K562 (cell line): Measurements from ENCODE around the gene NTM. TPM values are rescaled to one million over a fixed set of nuclear protein-coding genes. Genes with fewer than 3 reads are reported as not detected.

Source experiments
- ATAC-seq: fragments of 200-7000 bp; cut with Tn5 transposase; 3 replicates; pipeline ENCODE4 v1.9.1; 2020; ENCODE audit warnings: moderate library complexity
- BruUV-seq: library from RNA; stranded (reverse); fragments of 400-500 nt; replicated peaks from 2 replicates; lab custom pipeline; 2021; lab: Mats Ljungman, UMichigan
- CTCF ChIA-PET: fragments of 300-600 bp; formaldehyde crosslinking; extraction: SDS; loops from one replicate; lab custom pipeline; 2021; ENCODE audit warnings: low intra/inter-chr PET ratio; lab: Yijun Ruan, JAX
- POLR2A ChIA-PET: fragments of 300-600, 350-650 bp; sonication (Branson Sonifier 250); formaldehyde crosslinking; extraction: SDS; loops from one replicate; lab custom pipeline; 2021; ENCODE audit warnings: antibody characterized with exemption, inconsistent platforms; lab: Yijun Ruan, JAX
- DNase-seq, 4 experiments: peaks; one replicate each; pipeline versions ENCODE4 v3.0.0 to v3.0.0-alpha.2; 2011 to 2018; ENCODE audit warnings: low spot score in 3 of 4, mixed read lengths in 3 of 4; ENCODE audit errors: extremely low read depth in 1 of 4
- FAIRE-seq: peaks from 2 replicates; lab custom pipeline; 2011; peaks lifted over from hg19 to GRCh38; lab: Jason Lieb, UNC
- H2AFZ ChIP-seq: 2 replicates; pipeline ENCODE4 v1.6.0; 2011; ENCODE audit warnings: low read depth, low read length, control low read depth, inconsistent platforms
- H3K27ac ChIP-seq: fragments of 200-600 bp; 3 replicates; pipeline ENCODE4 v1.8.0; 2011; ENCODE audit warnings: low read depth, mild to moderate bottlenecking, control low read depth, inconsistent platforms, low read length, moderate library complexity, mixed read lengths; ENCODE audit errors: extremely low read depth
- H3K27me3 ChIP-seq, 2 experiments: fragments of 300-600 bp in 1 of 2; 2 replicates in 1 of 2; 3 replicates in 1 of 2; pipeline versions ENCODE4 v1.6.0 to v1.8.0; 2011; ENCODE audit warnings: inconsistent platforms in 2 of 2, low read length in 2 of 2, mild to moderate bottlenecking in 1 of 2, mixed read lengths in 1 of 2, moderate library complexity in 1 of 2; ENCODE audit not compliant: control insufficient read depth in 2 of 2, insufficient read depth in 2 of 2
- H3K36me3 ChIP-seq: fragments of 300-600 bp; 3 replicates; pipeline ENCODE4 v1.8.0; 2011; ENCODE audit warnings: mild to moderate bottlenecking, low read length, inconsistent platforms; ENCODE audit not compliant: control insufficient read depth, insufficient read depth
- H3K4me1 ChIP-seq, 2 experiments: fragments of 200-600 bp in 1 of 2; replicated peaks in 1 of 2; 2 replicates in 1 of 2; 3 replicates in 1 of 2; pipeline versions ENCODE4 v1.5.1 to v1.8.0; 2011; ENCODE audit warnings: inconsistent platforms in 2 of 2, low read length in 2 of 2, mild to moderate bottlenecking in 1 of 2, mixed read lengths in 1 of 2, moderate library complexity in 1 of 2; ENCODE audit not compliant: control insufficient read depth in 2 of 2, insufficient read depth in 2 of 2
- H3K4me2 ChIP-seq: 2 replicates; pipeline ENCODE4 v1.6.1; 2011; ENCODE audit warnings: low read length, control low read depth, inconsistent platforms, mixed read lengths; ENCODE audit not compliant: insufficient read depth
- H3K4me3 ChIP-seq: fragments of 200-600 bp; sonication (generic), shearing (Covaris generic); 2 replicates; pipeline ENCODE4 v1.5.1; 2016; ENCODE audit warnings: control low read depth, inconsistent platforms
- H3K79me2 ChIP-seq: fragments of 200-600 bp; 3 replicates; pipeline ENCODE4 v1.8.0; 2011; ENCODE audit warnings: low read length, inconsistent platforms; ENCODE audit not compliant: control insufficient read depth, insufficient read depth
- H3K9ac ChIP-seq, 2 experiments: 2 replicates each; pipeline versions ENCODE4 v1.6.0 to v1.6.1; 2011; ENCODE audit warnings: low read depth in 2 of 2, low read length in 2 of 2, control low read depth in 1 of 2, inconsistent platforms in 1 of 2, mild to moderate bottlenecking in 1 of 2, mixed read lengths in 1 of 2; ENCODE audit not compliant: insufficient read depth in 1 of 2
- H3K9me1 ChIP-seq: one replicate; pipeline ENCODE4 v1.6.0; 2011; ENCODE audit warnings: inconsistent platforms, mild to moderate bottlenecking, low read length, moderate library complexity; ENCODE audit not compliant: control insufficient read depth, insufficient read depth
- H3K9me3 ChIP-seq: replicated peaks from 2 replicates; pipeline ENCODE4 v1.5.1; 2011; ENCODE audit warnings: low read depth, low read length, inconsistent platforms; ENCODE audit not compliant: control insufficient read depth, insufficient read depth
- H4K20me1 ChIP-seq: replicated peaks from 2 replicates; pipeline ENCODE4 v1.6.1; 2011; ENCODE audit warnings: low read length, inconsistent platforms, mixed read lengths; ENCODE audit not compliant: control insufficient read depth, insufficient read depth
- CEBPG ChIP-seq, 3 experiments: fragments of 200-800 bp in 1 of 3; sonication (Bioruptor generic) in 1 of 3; sonication (generic) in 1 of 3; formaldehyde crosslinking in 1 of 3; IDR thresholded peaks in 2 of 3; conservative IDR thresholded peaks in 1 of 3; 2 replicates each; pipeline versions ENCODE4 v1.6.1 to v1.8.0; 2016 to 2022; ENCODE audit warnings: missing compliant biosample characterization in 2 of 3, missing genetic modification characterization in 2 of 3, mild to moderate bottlenecking in 1 of 3, missing genetic modification reagents in 1 of 3
- CTBP1 ChIP-seq: fragments of 450-650 bp; IDR thresholded peaks from 2 replicates; pipeline ENCODE4 v1.6.1; 2016; ENCODE audit warnings: borderline replicate concordance
- FOXA3 ChIP-seq, 2 experiments: fragments of 450-650 bp in 1 of 2; sonication (generic) in 1 of 2; formaldehyde crosslinking; IDR thresholded peaks in 1 of 2; conservative IDR thresholded peaks in 1 of 2; 2 replicates each; pipeline versions ENCODE4 v1.4.0 to v1.8.0; 2020 to 2022; ENCODE audit warnings: mild to moderate bottlenecking in 2 of 2, missing genetic modification reagents in 1 of 2
- FOXP1 ChIP-seq: sonication (generic); formaldehyde crosslinking; IDR thresholded peaks from 2 replicates; pipeline ENCODE4 v1.8.0; 2022; ENCODE audit warnings: mild to moderate bottlenecking, missing genetic modification reagents
- HDGF ChIP-seq: fragments of 450-650 bp; IDR thresholded peaks from 2 replicates; pipeline ENCODE4 v1.6.1; 2016
- HIVEP1 ChIP-seq: fragments of 250-450 bp; sonication (Bioruptor Pico); IDR thresholded peaks from 2 replicates; pipeline ENCODE4 v1.4.0; 2020; ENCODE audit warnings: mild to moderate bottlenecking
- IRF2 ChIP-seq: sonication (generic); formaldehyde crosslinking; IDR thresholded peaks from 2 replicates; pipeline ENCODE4 v1.8.1; 2022; ENCODE audit warnings: mild to moderate bottlenecking, missing genetic modification reagents
- KLF6 ChIP-seq: fragments of 250-450 bp; sonication (Bioruptor Pico); IDR thresholded peaks from 2 replicates; pipeline ENCODE4 v1.4.0; 2020; ENCODE audit warnings: mild to moderate bottlenecking, moderate library complexity, borderline replicate concordance
- MEIS2 ChIP-seq: fragments of 450-650 bp; IDR thresholded peaks from 2 replicates; pipeline ENCODE4 v1.6.1; 2014; ENCODE audit warnings: mild to moderate bottlenecking; ENCODE audit not compliant: partially characterized antibody
- RBBP5 ChIP-seq: fragments of 200-600 bp; sonication (generic); IDR thresholded peaks from 2 replicates; pipeline ENCODE4 v1.6.1; 2012; ENCODE audit warnings: borderline replicate concordance, mild to moderate bottlenecking, low read length, control low read depth, inconsistent platforms; ENCODE audit not compliant: insufficient read depth, poor library complexity, severe bottlenecking
- ZFX ChIP-seq: sonication (generic); formaldehyde crosslinking; IDR thresholded peaks from 2 replicates; pipeline ENCODE4 v1.8.0; 2022; ENCODE audit warnings: mild to moderate bottlenecking, missing genetic modification reagents, moderate library complexity
- ZNF174 ChIP-seq: fragments of 250-450 bp; sonication (Bioruptor Pico); IDR thresholded peaks from 2 replicates; pipeline ENCODE4 v1.4.0; 2020; ENCODE audit warnings: mild to moderate bottlenecking
- ZNF41 ChIP-seq: fragments of 250-450 bp; sonication (Bioruptor Pico); conservative IDR thresholded peaks from 2 replicates; pipeline ENCODE4 v1.4.0; 2020; ENCODE audit warnings: mild to moderate bottlenecking
- ZNF780A ChIP-seq: fragments of 250-450 bp; sonication (Bioruptor Pico); IDR thresholded peaks from 2 replicates; pipeline ENCODE4 v1.5.0; 2021; ENCODE audit warnings: mild to moderate bottlenecking
- WGBS: fragments of 100-300 bp; shearing (Covaris generic); methylation state at CpG from one replicate; pipeline ENCODE4 v1.1.6; 2016; ENCODE audit warnings: low coverage, mixed read lengths; ENCODE audit not compliant: insufficient coverage; ENCODE audit errors: missing lambda C conversion rate; 5-methylcytosine and 5-hydroxymethylcytosine counted together
- in situ Hi-C: fragments of 300-500 bp; cut with MboI; formaldehyde crosslinking; loops from 4 replicates; pipeline ENCODE4 v1.15.0; 2018; ENCODE audit warnings: inconsistent platforms, mixed read lengths
- intact Hi-C: fragments of 100-400 bp; cut with micrococcal nuclease; formaldehyde crosslinking; loops from 2 replicates; pipeline ENCODE4 v1.14.2; 2022
- polyA plus RNA-seq, 8 experiments: library from polyadenylated mRNA; depleted of rRNA in 4 of 8; stranded (reverse) in 5 of 8; unstranded in 3 of 8; fragments of >200 nt; fragmentation: Nextera tagmentation in 2 of 8; fragmentation: Illumina TruSeq in 1 of 8; extraction: Ambion mirVana in 2 of 8; extraction: Trizol in 1 of 8; gene quantifications; 2 replicates each; pipeline versions ENCODE4 v1.2.1 to v1.2.3, GENCODE V29; 2011 to 2014; ENCODE audit warnings: inconsistent platforms in 1 of 8, missing spikeins in 1 of 8
- total RNA-seq, 7 experiments: library from RNA; depleted of rRNA in 6 of 7; stranded (reverse); fragments of >200 nt in 6 of 7; fragmentation: Illumina TruSeq in 2 of 7; extraction: Trizol in 2 of 7; gene quantifications; 2 replicates each; pipeline versions ENCODE4 v1.2.1 to v1.2.3, GENCODE V29; 2011 to 2021; ENCODE audit warnings: low replicate concordance in 1 of 7
- TF ChIP-seq, protein P1 (sequence below): sonication (generic); formaldehyde crosslinking; IDR thresholded peaks from 2 replicates; pipeline ENCODE4 v1.8.0; 2022; ENCODE audit warnings: mild to moderate bottlenecking, missing genetic modification reagents
- TF ChIP-seq, protein P2 (sequence below): fragments of 450-650 bp; conservative IDR thresholded peaks from 2 replicates; pipeline ENCODE4 v1.6.1; 2016; ENCODE audit warnings: missing genetic modification characterization, low read depth, mild to moderate bottlenecking, missing compliant biosample characterization, moderate library complexity
- TF ChIP-seq, protein P3 (sequence below): fragments of 250-450 bp; sonication (Bioruptor Pico); IDR thresholded peaks from 2 replicates; pipeline ENCODE4 v1.8.0; 2022; ENCODE audit warnings: moderate library complexity, mild to moderate bottlenecking, inconsistent platforms

The NTM gene
- total and polyA plus RNA-seq, 9 of the 15 experiments (the other 6 are each of a cell fraction or from before 2014, with no cell fraction given): not detected

DNA sequence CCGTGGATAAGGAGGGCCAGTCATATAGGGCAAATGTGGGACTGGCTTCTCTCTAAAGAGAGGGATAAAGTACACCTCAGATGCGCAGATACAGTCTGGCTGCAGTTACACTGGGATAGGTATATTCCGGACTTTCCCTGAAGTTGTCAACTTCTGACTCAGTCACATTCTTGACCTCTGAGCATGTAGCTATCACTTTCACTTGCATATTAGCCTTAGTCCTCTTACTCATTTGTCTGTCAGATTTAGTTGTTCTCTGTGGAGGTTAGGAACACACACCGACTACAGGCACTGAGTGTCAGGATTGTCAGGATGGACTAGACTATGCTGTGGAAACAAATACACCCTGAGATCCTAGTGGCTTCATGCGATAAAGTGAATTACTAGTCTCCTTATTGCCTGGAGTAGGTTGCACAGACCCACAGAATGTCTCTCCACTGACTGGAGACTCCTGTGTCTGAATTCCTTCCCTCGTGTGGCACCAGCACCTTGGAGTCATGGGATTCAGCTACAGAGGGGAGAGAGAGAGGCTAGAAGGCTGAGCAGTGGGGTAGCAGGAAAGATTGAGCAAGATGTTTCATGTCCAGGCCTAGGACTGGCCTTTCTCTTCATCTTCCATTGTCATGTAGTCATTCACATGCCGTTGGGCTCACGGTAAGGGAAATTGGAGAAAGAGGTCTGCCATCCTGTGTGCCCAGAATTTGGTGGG, 654.3 kb downstream of the NTM start:
- in situ Hi-C loops: no loop called here
- no peak for ATAC-seq
- H3K9me3 ChIP-seq: no peaks in the 10 kb centered on the region; the same call in 1 of the 2 replicates
- H3K79me2 ChIP-seq: no peaks in the 10 kb centered on the region
- H2AFZ ChIP-seq: no peak overlapping the region
- BruUV-seq: no TSS peak
- H3K4me3 ChIP-seq: no peak overlapping the region
- no peak for DNase-seq
- POLR2A ChIA-PET: no interaction called here
- no peak overlapping the region for H3K27ac ChIP-seq
- CTCF ChIA-PET: no interaction called here
- intact Hi-C loops: loop anchor here (5.0 kb wide), 1 partner anchor 332 kb away; no protein-coding TSS in a partner anchor
- no peaks in the 10 kb centered on the region for H3K4me1 ChIP-seq
- no peaks in the 10 kb centered on the region for H3K9me1 ChIP-seq
- no peak overlapping the region for H3K4me2 ChIP-seq
- no peak for FAIRE-seq
- H3K9ac ChIP-seq: no peak overlapping the region
- no peaks in the 10 kb centered on the region for H3K36me3 ChIP-seq
- WGBS: 3% methylated on average over 8 of the region's 8 CpGs
- no peaks in the 10 kb centered on the region for H4K20me1 ChIP-seq
- H3K27me3 ChIP-seq: no peaks in the 10 kb centered on the region
- TF ChIP-seq KLF6 (CRISPR knock-in tag) (no peak), CEBPG (CRISPR knock-in tag; IDR thresholded peaks at IDR 0.05) (no peak), CEBPG (tag; conservative IDR thresholded peaks at IDR 0.05 in 1 of 2, IDR thresholded peaks at IDR 0.05 in 1 of 2) (no peak), IRF2 (CRISPR knock-in tag) (no peak), ZNF41 (CRISPR knock-in tag) (no peak), HDGF (no peak), FOXA3 (CRISPR knock-in tag; conservative IDR thresholded peaks at IDR 0.05 in 1 of 2, IDR thresholded peaks at IDR 0.05 in 1 of 2) (no peak), ZFX (CRISPR knock-in tag) (no peak), MEIS2 (no peak), HIVEP1 (CRISPR knock-in tag) (no peak), RBBP5 (no peak), CTBP1 (no peak), FOXP1 (CRISPR knock-in tag) (no peak), ZNF780A (CRISPR knock-in tag) (no peak), ZNF174 (no peak)
- TF ChIP-seq, protein P1, sequence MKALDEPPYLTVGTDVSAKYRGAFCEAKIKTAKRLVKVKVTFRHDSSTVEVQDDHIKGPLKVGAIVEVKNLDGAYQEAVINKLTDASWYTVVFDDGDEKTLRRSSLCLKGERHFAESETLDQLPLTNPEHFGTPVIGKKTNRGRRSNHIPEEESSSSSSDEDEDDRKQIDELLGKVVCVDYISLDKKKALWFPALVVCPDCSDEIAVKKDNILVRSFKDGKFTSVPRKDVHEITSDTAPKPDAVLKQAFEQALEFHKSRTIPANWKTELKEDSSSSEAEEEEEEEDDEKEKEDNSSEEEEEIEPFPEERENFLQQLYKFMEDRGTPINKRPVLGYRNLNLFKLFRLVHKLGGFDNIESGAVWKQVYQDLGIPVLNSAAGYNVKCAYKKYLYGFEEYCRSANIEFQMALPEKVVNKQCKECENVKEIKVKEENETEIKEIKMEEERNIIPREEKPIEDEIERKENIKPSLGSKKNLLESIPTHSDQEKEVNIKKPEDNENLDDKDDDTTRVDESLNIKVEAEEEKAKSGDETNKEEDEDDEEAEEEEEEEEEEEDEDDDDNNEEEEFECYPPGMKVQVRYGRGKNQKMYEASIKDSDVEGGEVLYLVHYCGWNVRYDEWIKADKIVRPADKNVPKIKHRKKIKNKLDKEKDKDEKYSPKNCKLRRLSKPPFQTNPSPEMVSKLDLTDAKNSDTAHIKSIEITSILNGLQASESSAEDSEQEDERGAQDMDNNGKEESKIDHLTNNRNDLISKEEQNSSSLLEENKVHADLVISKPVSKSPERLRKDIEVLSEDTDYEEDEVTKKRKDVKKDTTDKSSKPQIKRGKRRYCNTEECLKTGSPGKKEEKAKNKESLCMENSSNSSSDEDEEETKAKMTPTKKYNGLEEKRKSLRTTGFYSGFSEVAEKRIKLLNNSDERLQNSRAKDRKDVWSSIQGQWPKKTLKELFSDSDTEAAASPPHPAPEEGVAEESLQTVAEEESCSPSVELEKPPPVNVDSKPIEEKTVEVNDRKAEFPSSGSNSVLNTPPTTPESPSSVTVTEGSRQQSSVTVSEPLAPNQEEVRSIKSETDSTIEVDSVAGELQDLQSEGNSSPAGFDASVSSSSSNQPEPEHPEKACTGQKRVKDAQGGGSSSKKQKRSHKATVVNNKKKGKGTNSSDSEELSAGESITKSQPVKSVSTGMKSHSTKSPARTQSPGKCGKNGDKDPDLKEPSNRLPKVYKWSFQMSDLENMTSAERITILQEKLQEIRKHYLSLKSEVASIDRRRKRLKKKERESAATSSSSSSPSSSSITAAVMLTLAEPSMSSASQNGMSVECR (CRISPR knock-in tag): no peak
- TF ChIP-seq, protein P2, sequence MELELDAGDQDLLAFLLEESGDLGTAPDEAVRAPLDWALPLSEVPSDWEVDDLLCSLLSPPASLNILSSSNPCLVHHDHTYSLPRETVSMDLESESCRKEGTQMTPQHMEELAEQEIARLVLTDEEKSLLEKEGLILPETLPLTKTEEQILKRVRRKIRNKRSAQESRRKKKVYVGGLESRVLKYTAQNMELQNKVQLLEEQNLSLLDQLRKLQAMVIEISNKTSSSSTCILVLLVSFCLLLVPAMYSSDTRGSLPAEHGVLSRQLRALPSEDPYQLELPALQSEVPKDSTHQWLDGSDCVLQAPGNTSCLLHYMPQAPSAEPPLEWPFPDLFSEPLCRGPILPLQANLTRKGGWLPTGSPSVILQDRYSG (tag): no peak
- TF ChIP-seq, protein P3, sequence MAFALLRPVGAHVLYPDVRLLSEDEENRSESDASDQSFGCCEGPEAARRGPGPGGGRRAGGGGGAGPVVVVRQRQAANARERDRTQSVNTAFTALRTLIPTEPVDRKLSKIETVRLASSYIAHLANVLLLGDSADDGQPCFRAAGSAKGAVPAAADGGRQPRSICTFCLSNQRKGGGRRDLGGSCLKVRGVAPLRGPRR (CRISPR knock-in tag): no peak
